GM10266 (cell line): Measurements from ENCODE around the gene FAF1.

ENCODE experiments used
- DNase-seq: peaks from one replicate; pipeline ENCODE4 v3.0.0; 2012; ENCODE audit errors: extremely low spot score
- TF ChIP-seq, protein P1 (sequence below): IDR thresholded peaks from 2 replicates; pipeline ENCODE4 v1.5.1; 2012; ENCODE audit warnings: mild to moderate bottlenecking, low read depth; ENCODE audit not compliant: control insufficient read depth, insufficient read depth; ENCODE audit errors: missing control alignments

FAF1 gene

DNA sequence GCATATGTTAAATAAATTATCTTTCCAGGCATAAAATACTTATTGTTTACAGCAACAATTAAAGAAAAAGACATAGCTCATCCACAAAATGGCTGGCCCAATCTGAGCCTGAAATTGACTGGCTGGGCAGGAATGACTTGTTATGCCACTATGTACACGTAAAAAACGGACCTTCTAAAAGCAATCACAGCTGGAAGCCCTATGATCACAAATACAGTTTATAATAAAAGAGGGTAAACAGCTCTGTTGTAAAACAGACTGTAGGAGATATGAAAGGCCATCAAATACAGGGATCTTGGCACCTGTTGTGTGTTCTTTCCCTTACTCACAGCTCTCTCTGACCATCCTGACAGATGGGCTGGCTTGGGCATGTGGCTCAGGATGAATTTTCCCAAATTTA, 466.4 kb downstream of the FAF1 start:
- TF ChIP-seq, protein P1, sequence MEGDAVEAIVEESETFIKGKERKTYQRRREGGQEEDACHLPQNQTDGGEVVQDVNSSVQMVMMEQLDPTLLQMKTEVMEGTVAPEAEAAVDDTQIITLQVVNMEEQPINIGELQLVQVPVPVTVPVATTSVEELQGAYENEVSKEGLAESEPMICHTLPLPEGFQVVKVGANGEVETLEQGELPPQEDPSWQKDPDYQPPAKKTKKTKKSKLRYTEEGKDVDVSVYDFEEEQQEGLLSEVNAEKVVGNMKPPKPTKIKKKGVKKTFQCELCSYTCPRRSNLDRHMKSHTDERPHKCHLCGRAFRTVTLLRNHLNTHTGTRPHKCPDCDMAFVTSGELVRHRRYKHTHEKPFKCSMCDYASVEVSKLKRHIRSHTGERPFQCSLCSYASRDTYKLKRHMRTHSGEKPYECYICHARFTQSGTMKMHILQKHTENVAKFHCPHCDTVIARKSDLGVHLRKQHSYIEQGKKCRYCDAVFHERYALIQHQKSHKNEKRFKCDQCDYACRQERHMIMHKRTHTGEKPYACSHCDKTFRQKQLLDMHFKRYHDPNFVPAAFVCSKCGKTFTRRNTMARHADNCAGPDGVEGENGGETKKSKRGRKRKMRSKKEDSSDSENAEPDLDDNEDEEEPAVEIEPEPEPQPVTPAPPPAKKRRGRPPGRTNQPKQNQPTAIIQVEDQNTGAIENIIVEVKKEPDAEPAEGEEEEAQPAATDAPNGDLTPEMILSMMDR: no peak
- no peak for DNase-seq

DNA sequence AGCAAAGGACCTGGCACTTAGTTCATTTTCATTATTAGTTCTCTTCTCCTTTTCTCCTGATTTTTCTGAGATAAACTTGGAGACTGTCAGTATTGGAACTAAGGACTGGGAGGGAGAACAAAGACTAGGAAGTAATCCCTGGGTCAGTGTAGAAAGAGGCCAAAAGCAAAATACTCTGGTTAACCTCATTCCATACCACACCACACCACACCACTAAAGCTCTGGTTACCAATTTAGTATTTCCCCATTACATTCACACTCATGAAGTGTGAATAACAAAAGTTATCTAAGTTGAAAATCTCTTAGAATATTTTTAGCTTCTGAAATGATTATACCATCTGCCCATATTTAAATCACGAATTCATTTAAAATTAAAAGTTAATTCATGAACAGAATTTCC, 467.9 kb downstream of the FAF1 start:
- TF ChIP-seq, protein P1: no peak
- DNase-seq: no peak

DNA sequence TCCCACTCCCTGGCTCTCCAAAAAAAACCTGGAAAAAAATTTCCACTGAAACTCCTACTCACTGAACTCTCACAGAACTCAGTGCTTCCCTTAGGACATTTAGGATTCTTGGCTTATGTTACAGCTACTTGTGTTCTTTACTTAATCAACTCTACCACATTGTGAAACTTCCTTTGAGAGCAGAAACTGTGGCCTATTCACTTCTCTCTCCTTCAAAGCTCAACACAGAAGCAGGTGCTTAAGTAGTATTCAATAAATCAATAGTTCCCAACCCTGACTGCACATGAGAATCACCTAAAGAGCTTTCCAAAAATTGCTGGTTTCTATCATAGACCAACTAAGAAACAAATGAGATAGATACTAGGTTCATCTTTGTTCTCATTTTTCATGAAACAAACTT, 468.9 kb downstream of the FAF1 start:
- TF ChIP-seq, protein P1: no peak
- DNase-seq: no peak

DNA sequence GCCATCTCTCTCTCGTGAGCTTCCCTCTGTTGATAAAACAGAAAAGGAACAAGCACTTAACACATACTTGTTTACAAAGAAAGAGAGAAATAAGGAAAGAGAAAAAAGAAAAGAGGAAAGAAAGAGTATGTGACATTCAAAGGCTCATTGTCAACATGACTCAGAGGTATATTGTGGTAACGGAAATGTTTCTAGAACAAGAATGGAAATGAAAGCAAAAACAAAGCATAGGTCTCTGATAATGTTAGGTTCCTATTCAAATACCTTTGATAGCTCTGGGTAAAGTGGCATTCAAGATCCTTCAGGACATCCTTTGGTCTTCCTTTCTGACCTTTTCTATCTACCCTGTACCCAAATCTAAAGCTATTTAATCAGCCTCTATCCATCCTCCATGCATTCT, 469.4 kb downstream of the FAF1 start:
- DNase-seq: no peak
- TF ChIP-seq, protein P1: no peak

DNA sequence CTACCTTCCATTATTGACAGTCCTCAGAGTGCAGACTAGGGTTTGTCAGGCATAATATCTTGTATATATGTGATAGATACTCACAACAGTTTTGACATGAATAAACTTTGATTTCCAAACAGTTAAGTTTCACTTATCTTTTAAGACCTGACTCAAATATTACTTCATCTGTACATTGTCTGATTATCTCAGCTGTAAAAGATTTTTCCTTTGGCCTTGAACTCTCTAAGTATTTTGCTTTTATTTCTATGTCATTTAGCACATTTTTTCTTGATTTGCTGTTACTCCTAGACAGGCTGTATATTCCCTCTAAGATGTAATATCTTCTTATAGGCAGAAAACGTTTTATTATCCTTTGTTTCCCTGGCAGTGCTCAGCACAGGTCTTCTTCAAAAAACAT, 471.2 kb downstream of the FAF1 start:
- DNase-seq: no peak
- TF ChIP-seq, protein P1: no peak

DNA sequence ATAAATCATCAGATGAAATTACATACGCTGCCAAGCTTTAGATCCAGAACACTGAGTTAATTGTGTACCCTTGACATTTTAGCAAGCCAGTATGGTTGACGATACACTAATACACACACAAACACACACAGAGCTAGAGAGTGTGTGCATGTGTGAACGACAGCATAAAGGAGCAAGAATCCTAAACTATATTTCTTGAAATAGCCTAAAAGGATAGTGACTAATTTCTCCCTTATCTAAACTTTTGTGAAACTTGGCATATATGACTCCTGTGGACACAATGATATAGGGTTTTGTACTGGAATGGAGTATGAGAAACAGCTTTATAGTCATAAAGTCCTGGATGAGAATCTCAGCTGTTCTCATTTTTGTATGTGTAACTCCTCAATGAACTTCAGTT, 471.7 kb downstream of the FAF1 start:
- TF ChIP-seq, protein P1: no peak
- no peak for DNase-seq

DNA sequence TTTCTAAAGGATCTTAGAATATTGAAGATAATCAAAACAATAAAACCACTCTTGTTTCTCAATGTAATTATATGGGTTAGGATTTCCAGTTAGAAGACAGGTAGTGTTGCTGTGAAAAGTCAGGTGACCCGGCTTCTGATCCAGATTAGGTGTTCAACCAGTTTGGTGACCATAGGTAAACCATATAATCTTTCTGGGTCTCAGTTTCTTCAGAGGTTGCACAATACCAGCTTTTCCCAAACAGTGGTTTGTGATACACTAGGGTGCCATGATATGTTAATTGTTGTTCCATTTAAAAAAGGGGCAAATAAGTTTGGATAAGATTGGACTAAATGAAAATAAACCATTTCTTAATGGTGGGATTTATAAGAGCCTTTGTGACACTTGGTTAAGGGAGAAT, 472.3 kb downstream of the FAF1 start:
- TF ChIP-seq, protein P1: no peak
- DNase-seq: no peak
